Motor neuron (in vitro differentiated cells): ENCODE results near the gene PFDN6. TPM values are rescaled to one million over a fixed set of nuclear protein-coding genes. Genes with fewer than 3 reads are reported as not detected.
"Not testable (repeated sequence)": the region's sequence is repeated elsewhere in the genome, so short reads cannot be mapped to it uniquely, and the experiment has no call there.

ENCODE experiments used
- ATAC-seq, 8 experiments: fragments of 200-7000 bp; cut with Tn5 transposase; replicated peaks in 6 of 8; 2 replicates each; pipeline ENCODE4 v1.8.0; 2021; ENCODE audit warnings: mild to moderate bottlenecking in 8 of 8, moderate library complexity in 8 of 8
- H3K27ac ChIP-seq, 2 donors: fragments of 250-450 bp; sonication (Bioruptor Pico); 2 replicates each; pipeline ENCODE4 v1.9.0; 2021; ENCODE audit warnings: antibody characterized with exemption in 2 of 2, mild to moderate bottlenecking in 2 of 2, moderate library complexity in 1 of 2
- H3K4me1 ChIP-seq, 2 donors: fragments of 250-450 bp; sonication (Bioruptor Pico); replicated peaks in 1 of 2; 2 replicates each; pipeline ENCODE4 v1.6.1; 2021; ENCODE audit warnings: antibody characterized with exemption in 2 of 2, mild to moderate bottlenecking in 2 of 2, moderate library complexity in 1 of 2
- H3K4me3 ChIP-seq, 5 donors: fragments of 250-450 bp; sonication (Bioruptor Pico); 2 replicates each; pipeline ENCODE4 v1.9.0; 2021; ENCODE audit warnings: antibody characterized with exemption in 5 of 5, mild to moderate bottlenecking in 5 of 5, moderate library complexity in 4 of 5
- WGBS, 10 experiments: fragments of 450-650 bp; shearing (Covaris generic); methylation state at CpG; one replicate each; pipeline ENCODE4 v1.0.0; 2022; 5-methylcytosine and 5-hydroxymethylcytosine counted together
- in situ Hi-C, 9 experiments: fragments of 400-800 bp; cut with MboI; loops; one replicate each; pipeline ENCODE4 v1.15.0; 2021; ENCODE audit warnings: low sequenced_read_pairs in 9 of 9, low pct_unique_long_range_greater_than_20kb in 2 of 9; ENCODE audit not compliant: unreplicated experiment in 9 of 9
- total RNA-seq, 8 experiments: library from RNA; unstranded; fragments of 300-600 nt; gene quantifications; 2 replicates each; pipeline versions ENCODE4 v1.2.3 to v1.2.4, GENCODE V29; 2022

The PFDN6 gene
- total RNA-seq, 8 experiments from 2014 or later, result 88.9 to 168 (median 116) TPM

- H3K4me1 ChIP-seq, result peaks cover 39 to 47% of the 10 kb centered on the region in 2 donors
- peak within 1 kb of the TSS; percentile 76 to 79 for H3K27ac ChIP-seq
- peak within 1 kb of the TSS; percentile 36 to 48 (median 38) for H3K4me3 ChIP-seq
- 0 to 6% (median 0%) methylated on average over 3 to 12 of the region's 80 CpGs; no CpG with 5 or more reads in 4 of the 10 experiments for WGBS, 10 experiments
- ATAC-seq, result peak; percentile 66 to 85 (median 82)
- in situ Hi-C loops, result no loop called here
These were observed 12.3 kb upstream of the PFDN6 start, which contains the start of gene B3GALT4 for GRCh38 chr6:33276864-33277662. Gene B3GALT4, plus strand, starts transcription at chr6:33277123. Its CDS starts 297 bp downstream, at chr6:33277420.

DNA sequence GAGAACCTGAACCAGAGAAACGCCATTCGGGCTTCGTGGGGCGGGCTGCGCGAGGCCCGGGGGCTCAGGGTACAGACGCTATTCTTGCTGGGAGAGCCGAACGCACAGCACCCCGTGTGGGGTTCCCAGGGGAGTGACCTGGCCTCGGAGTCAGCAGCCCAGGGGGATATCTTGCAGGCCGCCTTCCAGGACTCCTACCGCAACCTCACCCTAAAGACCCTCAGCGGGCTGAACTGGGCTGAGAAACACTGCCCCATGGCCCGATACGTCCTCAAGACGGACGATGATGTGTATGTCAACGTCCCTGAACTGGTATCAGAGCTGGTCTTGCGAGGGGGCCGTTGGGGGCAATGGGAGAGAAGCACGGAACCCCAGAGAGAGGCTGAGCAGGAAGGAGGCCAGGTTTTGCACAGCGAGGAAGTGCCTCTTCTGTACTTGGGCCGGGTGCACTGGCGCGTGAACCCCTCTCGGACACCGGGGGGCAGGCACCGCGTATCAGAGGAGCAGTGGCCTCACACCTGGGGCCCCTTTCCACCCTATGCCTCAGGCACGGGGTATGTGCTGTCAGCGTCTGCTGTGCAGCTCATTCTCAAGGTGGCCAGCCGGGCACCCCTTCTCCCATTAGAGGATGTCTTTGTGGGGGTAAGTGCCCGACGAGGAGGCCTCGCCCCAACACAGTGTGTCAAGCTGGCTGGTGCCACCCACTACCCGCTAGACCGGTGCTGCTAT lies 11.6 kb upstream of the PFDN6 start:
- ATAC-seq, result peak in 5 of 8 experiments; percentile 1 to 12 (median 7)
- in situ Hi-C loops, result no loop called here
- H3K4me1 ChIP-seq, result peaks cover 38 to 45% of the 10 kb centered on the region in 2 donors
- 40 to 74% (median 48%) methylated on average over 1 to 10 of the region's 39 CpGs; no CpG with 5 or more reads in 4 of the 10 experiments for WGBS, 10 experiments
- peak overlapping the region; percentile 36 to 48 (median 38) for H3K4me3 ChIP-seq
- H3K27ac ChIP-seq, result peak overlapping the region; percentile 76 to 79

DNA sequence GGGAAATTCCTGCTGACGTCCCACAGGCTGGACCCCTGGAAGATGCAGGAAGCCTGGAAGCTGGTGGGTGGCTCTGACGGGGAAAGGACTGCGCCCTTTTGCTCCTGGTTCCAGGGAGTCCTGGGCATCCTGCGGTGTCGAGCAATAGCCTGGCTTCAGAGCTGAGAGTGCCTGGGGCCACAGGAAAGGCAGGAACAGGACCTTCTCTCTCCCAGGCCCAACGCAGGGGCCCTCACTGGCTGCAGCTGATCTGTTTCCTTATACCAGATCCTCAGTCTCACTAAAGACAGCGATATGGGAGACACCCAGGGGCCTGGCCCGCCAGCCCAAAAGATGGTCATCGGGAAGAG lies 11.0 kb upstream of the PFDN6 start:
- peak overlapping the region in 1 of 2 donors; percentile 79 for H3K27ac ChIP-seq
- H3K4me3 ChIP-seq, result peak overlapping the region in 1 of 5 donors; percentile 41
- H3K4me1 ChIP-seq, result peaks cover 32 to 39% of the 10 kb centered on the region in 2 donors
- in situ Hi-C loops, result no loop called here
- WGBS, 10 experiments, result 20 to 97% (median 83%) methylated on average over 1 to 5 of the region's 9 CpGs; no CpG with 5 or more reads in 4 of the 10 experiments
- ATAC-seq, result no peak

- in situ Hi-C loops, result no loop called here
- H3K4me1 ChIP-seq, result peaks cover 30 to 35% of the 10 kb centered on the region in 2 donors
- H3K27ac ChIP-seq, result no peak overlapping the region
- ATAC-seq, result no peak
- no peak overlapping the region for H3K4me3 ChIP-seq
- WGBS, 10 experiments, result 83 to 100% methylated on average over 1 of the region's 3 CpGs; no CpG with 5 or more reads in 8 of the 10 experiments
These were observed 10.6 kb upstream of the PFDN6 start for GRCh38 chr6:33278810-33279209.

DNA sequence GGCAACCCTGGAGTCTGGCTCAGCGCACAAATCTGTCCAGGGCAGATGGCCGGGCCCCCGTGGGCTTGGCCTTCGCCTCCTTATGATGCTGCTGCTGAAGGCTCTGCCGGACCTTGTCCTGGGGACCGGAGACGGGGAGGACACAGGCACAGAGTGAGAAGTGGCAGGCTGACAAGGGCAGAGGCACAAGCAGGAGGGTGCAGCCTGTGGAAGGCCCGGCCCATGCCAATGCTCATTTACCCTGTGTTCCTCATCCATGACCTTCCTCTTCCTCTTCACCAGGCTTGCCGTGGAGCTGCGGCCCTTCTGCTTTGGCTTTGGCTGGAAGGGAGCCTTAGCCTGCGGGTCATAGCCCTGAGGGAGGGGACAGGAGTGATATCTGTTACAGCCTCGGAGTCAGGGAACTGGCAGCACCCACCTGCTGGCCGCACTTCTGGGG lies 10.1 kb upstream of the PFDN6 start:
- ATAC-seq, result no peak
- 80 to 100% (median 87%) methylated on average over 1 to 8 of the region's 13 CpGs; no CpG with 5 or more reads in 3 of the 10 experiments for WGBS, 10 experiments
- in situ Hi-C loops, result no loop called here
- Histone ChIP-seq H3K27ac (no peak overlapping the region), H3K4me3 (no peak overlapping the region), H3K4me1 (peaks cover 25 to 30% of the 10 kb centered on the region in 2 donors)

- 43 to 100% (median 81%) methylated on average over 1 to 2 of the region's 5 CpGs; no CpG with 5 or more reads in 6 of the 10 experiments for WGBS, 10 experiments
- in situ Hi-C loops, result no loop called here
- no peak overlapping the region for H3K27ac ChIP-seq
- H3K4me1 ChIP-seq, result peaks cover 19 to 23% of the 10 kb centered on the region in 2 donors
- no peak overlapping the region for H3K4me3 ChIP-seq
- ATAC-seq, result peak in 3 of 8 experiments; percentile 3 to 52 (median 5)
These were observed 9.4 kb upstream of the PFDN6 start for GRCh38 chr6:33279971-33280511.

GRCh38 chr6:33280539-33280938 lies 8.9 kb upstream of the PFDN6 start:
- 60 to 80% methylated on average over 1 of the region's 6 CpGs; no CpG with 5 or more reads in 8 of the 10 experiments for WGBS, 10 experiments
- no peak for ATAC-seq
- H3K27ac ChIP-seq, result no peak overlapping the region
- in situ Hi-C loops, result no loop called here
- peaks cover 14 to 20% of the 10 kb centered on the region in 2 donors for H3K4me1 ChIP-seq
- no peak overlapping the region for H3K4me3 ChIP-seq

- 53 to 100% (median 100%) methylated on average over 1 to 4 of the region's 4 CpGs; no CpG with 5 or more reads in 3 of the 10 experiments for WGBS, 10 experiments
- H3K27ac ChIP-seq, ATAC-seq, H3K4me1 ChIP-seq, H3K4me3 ChIP-seq, in situ Hi-C loops: not testable (repeated sequence)
These were observed 4.2 kb upstream of the PFDN6 start for GRCh38 chr6:33285214-33285613.

GRCh38 chr6:33286946-33287914 lies 2.2 kb upstream of the PFDN6 start:
- no peak for ATAC-seq
- Histone ChIP-seq H3K4me3 (no peak overlapping the region), H3K27ac (no peak overlapping the region), H3K4me1 (peaks cover 7 to 12% of the 10 kb centered on the region in 2 donors)
- in situ Hi-C loops, result no loop called here
- WGBS, 10 experiments, result 86 to 100% (median 96%) methylated on average over 1 to 10 of the region's 22 CpGs

DNA sequence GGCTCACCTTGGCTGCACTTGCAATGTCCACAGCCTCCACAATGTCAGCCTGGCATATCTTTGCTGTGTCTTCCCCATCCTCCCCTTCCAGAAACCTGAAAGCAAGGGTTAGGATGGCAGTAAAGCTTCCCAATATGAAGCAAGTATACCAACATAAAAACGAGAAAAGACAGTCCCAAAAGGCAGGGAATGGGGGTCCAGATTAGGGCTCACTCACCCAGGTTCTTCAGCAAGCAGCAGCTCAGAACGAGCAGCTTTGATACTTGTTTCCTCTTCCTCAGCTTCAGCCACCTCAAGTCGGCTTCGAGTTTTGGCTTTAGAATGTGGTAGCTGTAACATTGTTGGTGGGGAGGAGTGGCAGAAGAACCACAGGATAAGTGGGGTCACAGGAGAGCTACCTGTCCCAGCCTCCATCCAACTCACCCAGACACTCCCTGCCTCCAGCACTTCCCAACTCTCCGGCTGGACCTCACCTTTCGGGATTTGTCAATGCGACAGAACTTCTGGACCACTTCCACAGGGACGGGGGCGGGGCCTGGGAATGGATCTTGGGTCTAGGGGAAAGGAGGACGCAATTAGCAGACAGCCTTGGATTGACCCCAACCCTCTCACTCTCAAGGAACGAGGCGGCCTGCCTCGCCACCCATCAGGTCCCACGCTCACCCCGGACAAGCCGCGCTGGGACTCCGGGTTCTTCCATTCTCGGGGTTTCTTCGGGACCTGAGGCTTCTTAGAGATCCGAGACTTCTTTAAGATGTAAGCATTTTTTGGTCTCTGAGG lies 1.1 kb upstream of the PFDN6 start:
- Histone ChIP-seq H3K4me3 (peak overlapping the region; percentile 80 to 94 (median 89)), H3K27ac (peak overlapping the region in 1 of 2 donors; percentile 76), H3K4me1 (peaks cover 7 to 12% of the 10 kb centered on the region in 2 donors)
- WGBS, 10 experiments, result 0 to 49% (median 14%) methylated on average over 2 to 14 of the region's 21 CpGs; no CpG with 5 or more reads in 2 of the 10 experiments
- in situ Hi-C loops, result no loop called here
- peak in 3 of 8 experiments; percentile 2 to 6 (median 5) for ATAC-seq

DNA sequence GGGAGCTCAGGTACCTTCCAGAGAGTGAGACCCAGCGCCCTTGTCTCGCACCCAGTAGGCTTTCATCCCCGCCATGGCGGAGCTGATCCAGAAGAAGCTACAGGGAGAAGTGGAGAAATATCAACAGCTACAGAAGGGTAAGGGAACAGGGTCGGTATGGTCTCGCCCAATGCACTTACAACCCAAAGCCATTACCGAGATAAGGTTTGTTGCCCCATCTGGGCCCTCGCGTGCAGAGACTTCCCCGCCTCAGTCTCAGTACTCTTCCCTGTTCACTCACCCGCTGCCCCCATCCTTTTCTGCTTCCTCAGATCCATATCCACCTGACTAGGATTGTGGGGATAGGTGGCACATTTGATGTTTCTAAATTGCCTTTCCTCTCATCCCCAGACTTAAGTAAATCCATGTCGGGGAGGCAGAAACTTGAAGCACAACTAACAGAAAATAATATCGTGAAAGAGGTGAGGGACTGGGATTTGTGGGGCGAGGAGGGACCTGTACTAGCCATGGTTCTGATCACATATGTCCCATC lies 449 bp downstream of the PFDN6 start:
- Histone ChIP-seq H3K4me1 (peaks cover 7 to 12% of the 10 kb centered on the region in 2 donors), H3K27ac (peak overlapping the region; percentile 19 to 76), H3K4me3 (peak overlapping the region; percentile 80 to 94 (median 89))
- ATAC-seq, result peak in 3 of 8 experiments; percentile 13 to 23 (median 13)
- WGBS, 10 experiments, result 0 to 10% (median 0%) methylated on average over 2 to 9 of the region's 14 CpGs; no CpG with 5 or more reads in 3 of the 10 experiments
- in situ Hi-C loops, result no loop called here
